Measurements from ENCODE around the gene RTCB.
A peak's percentile ranks its signal among the peaks of the same experiment; 100 is the strongest.

Gene RTCB

DNA sequence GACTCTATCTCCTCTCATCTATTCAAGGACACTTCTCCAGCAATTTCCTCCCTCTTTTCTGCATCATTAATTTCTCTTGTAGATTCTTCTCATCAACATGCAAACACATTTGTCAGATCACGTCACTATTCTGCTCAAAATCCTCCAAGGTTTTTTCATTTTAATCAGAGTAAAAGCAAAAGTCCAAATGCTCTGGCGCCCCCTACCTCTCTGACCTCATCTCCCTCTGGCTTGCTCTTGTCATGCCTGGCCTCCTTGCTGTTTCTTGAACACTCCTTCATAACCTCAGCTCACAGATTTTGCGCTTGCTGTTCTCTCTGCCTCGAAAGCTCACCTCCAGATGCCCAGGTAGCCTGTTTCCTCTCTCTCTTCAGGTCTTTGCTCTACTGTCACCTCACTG lies 22.4 kb downstream of the RTCB start:
- no peak overlapping the region for H2BK120ac ChIP-seq (ENCODE audit: low read depth, low read length)
- no peak for DNase-seq (ENCODE audit: low spot score)
- no peak overlapping the region for H3K27ac ChIP-seq (replicated peaks; ENCODE audit: low read length)
- H3K18ac ChIP-seq (ENCODE audit: low read length), result no peak overlapping the region
- no peak overlapping the region for H3K9ac ChIP-seq (ENCODE audit: low read depth, low read length, poor library complexity)
- WGBS, 2 donors (ENCODE audit: extremely low coverage in 2 of 2, insufficient read length in 2 of 2, insufficient replicate concordance in 1 of 2), result no CpG with 5 or more reads among the region's 4 CpGs
- H2BK12ac ChIP-seq (ENCODE audit: low read length), result no peak overlapping the region
- no peak overlapping the region for H4K8ac ChIP-seq (ENCODE audit: low read depth, low read length)
- no peak overlapping the region for H3K14ac ChIP-seq (ENCODE audit: low read length)
- H3K4me1 ChIP-seq (ENCODE audit: control insufficient read depth in 2 of 2, insufficient read depth in 1 of 2, low read depth in 1 of 2, low read length in 2 of 2), result no peaks in the 10 kb centered on the region
- no peak overlapping the region for H2AK5ac ChIP-seq (ENCODE audit: low read depth, low read length)
- no peak overlapping the region for H4K91ac ChIP-seq (ENCODE audit: low read depth, low read length, poor library complexity)
- no peak overlapping the region for H3K4me3 ChIP-seq (ENCODE audit: low read length in 2 of 2)
- H3K4me2 ChIP-seq (ENCODE audit: insufficient read depth, low read length, poor library complexity, severe bottlenecking), result no peak overlapping the region
- H3K9me3 ChIP-seq (replicated peaks in 1 of 2; ENCODE audit: control insufficient read depth in 2 of 2, insufficient read depth in 1 of 2, low read depth in 1 of 2, low read length in 2 of 2), result no peaks in the 10 kb centered on the region
- no peak overlapping the region for H2BK15ac ChIP-seq (ENCODE audit: low read length)
- no peak overlapping the region for H3K4ac ChIP-seq (ENCODE audit: low read length)
- H3K23ac ChIP-seq (ENCODE audit: low read depth, low read length, poor library complexity), result no peak overlapping the region
- H3K36me3 ChIP-seq (replicated peaks in 1 of 2; ENCODE audit: control insufficient read depth in 2 of 2, insufficient read depth in 2 of 2, low read length in 2 of 2), result peaks cover 37 to 92% of the 10 kb centered on the region in 2 donors
- no peaks in the 10 kb centered on the region for H3K79me1 ChIP-seq (ENCODE audit: low read depth, low read length)
- H2AFZ ChIP-seq (ENCODE audit: low read length), result no peak overlapping the region
- H3K27me3 ChIP-seq (ENCODE audit: control insufficient read depth in 3 of 3, insufficient read depth in 3 of 3, low read depth in 1 of 3, low read length in 3 of 3), result no peaks in the 10 kb centered on the region
- H2BK5ac ChIP-seq (ENCODE audit: low read length), result no peak overlapping the region

DNA sequence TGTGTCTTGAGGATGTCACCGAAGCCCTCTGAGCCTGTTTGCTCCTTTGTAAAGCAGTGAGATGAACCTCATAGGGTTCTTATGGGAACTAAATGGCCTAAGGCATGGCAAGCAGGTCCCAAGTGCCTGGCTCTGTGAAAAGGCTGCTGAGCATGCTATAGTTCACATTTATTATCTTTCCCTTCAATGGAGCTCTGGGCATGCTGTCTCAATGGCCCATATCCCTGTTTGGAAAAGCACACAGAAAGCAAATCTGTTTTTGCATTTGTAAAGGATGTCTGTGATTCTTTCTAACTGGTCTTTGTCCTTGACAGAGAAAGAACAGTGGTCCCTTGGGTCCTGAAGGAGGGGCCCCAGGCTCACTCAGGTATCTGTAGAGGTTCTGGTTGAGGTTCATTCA lies 26.4 kb downstream of the RTCB start:
- H3K79me1 ChIP-seq (ENCODE audit: low read depth, low read length), result no peaks in the 10 kb centered on the region
- H2AFZ ChIP-seq (ENCODE audit: low read length), result no peak overlapping the region
- H4K91ac ChIP-seq (ENCODE audit: low read depth, low read length, poor library complexity), result no peak overlapping the region
- no peak overlapping the region for H3K9ac ChIP-seq (ENCODE audit: low read depth, low read length, poor library complexity)
- no peak overlapping the region for H2AK5ac ChIP-seq (ENCODE audit: low read depth, low read length)
- H2BK15ac ChIP-seq (ENCODE audit: low read length), result no peak overlapping the region
- no peak overlapping the region for H3K23ac ChIP-seq (ENCODE audit: low read depth, low read length, poor library complexity)
- H2BK120ac ChIP-seq (ENCODE audit: low read depth, low read length), result no peak overlapping the region
- no peak overlapping the region for H2BK12ac ChIP-seq (ENCODE audit: low read length)
- H2BK5ac ChIP-seq (ENCODE audit: low read length), result no peak overlapping the region
- H3K14ac ChIP-seq (ENCODE audit: low read length), result no peak overlapping the region
- WGBS, 2 donors (ENCODE audit: extremely low coverage in 2 of 2, insufficient read length in 2 of 2, insufficient replicate concordance in 1 of 2), result no CpG with 5 or more reads among the region's 1 CpG
- no peak overlapping the region for H4K8ac ChIP-seq (ENCODE audit: low read depth, low read length)
- no peak overlapping the region for H3K27ac ChIP-seq (replicated peaks; ENCODE audit: low read length)
- no peak overlapping the region for H3K4ac ChIP-seq (ENCODE audit: low read length)
- no peaks in the 10 kb centered on the region for H3K4me1 ChIP-seq (ENCODE audit: control insufficient read depth in 2 of 2, insufficient read depth in 1 of 2, low read depth in 1 of 2, low read length in 2 of 2)
- H3K9me3 ChIP-seq (replicated peaks in 1 of 2; ENCODE audit: control insufficient read depth in 2 of 2, insufficient read depth in 1 of 2, low read depth in 1 of 2, low read length in 2 of 2), result no peaks in the 10 kb centered on the region
- DNase-seq (ENCODE audit: low spot score), result no peak
- H3K4me3 ChIP-seq (ENCODE audit: low read length in 2 of 2), result no peak overlapping the region
- no peaks in the 10 kb centered on the region for H3K27me3 ChIP-seq (ENCODE audit: control insufficient read depth in 3 of 3, insufficient read depth in 3 of 3, low read depth in 1 of 3, low read length in 3 of 3)
- no peak overlapping the region for H3K4me2 ChIP-seq (ENCODE audit: insufficient read depth, low read length, poor library complexity, severe bottlenecking)
- no peak overlapping the region for H3K18ac ChIP-seq (ENCODE audit: low read length)
- H3K36me3 ChIP-seq (replicated peaks in 1 of 2; ENCODE audit: control insufficient read depth in 2 of 2, insufficient read depth in 2 of 2, low read length in 2 of 2), result peaks cover 21 to 54% of the 10 kb centered on the region in 2 donors

DNA sequence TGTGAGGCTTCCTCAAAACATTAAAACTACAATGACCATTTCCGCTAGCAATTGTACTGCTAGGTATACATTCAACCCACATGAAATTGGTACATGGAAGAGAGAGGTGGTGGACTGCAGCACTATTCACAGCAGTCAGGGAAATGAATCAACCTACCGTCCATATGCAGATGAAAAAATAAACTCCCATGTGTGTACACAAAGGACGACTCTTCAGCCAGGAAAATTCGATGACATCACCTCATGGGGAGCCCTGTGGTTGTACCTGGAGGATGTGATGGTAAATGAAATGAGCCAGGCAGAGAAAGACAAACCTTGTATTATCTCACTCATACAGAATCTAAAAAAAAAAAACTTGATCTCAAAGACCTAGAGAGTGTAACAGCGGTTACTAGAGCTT lies 31.1 kb downstream of the RTCB start:
- Histone ChIP-seq H3K4ac (ENCODE audit: low read length) (no peak overlapping the region), H3K23ac (ENCODE audit: low read depth, low read length, poor library complexity) (no peak overlapping the region), H3K27me3 (ENCODE audit: control insufficient read depth in 3 of 3, insufficient read depth in 3 of 3, low read depth in 1 of 3, low read length in 3 of 3) (no peaks in the 10 kb centered on the region), H3K79me1 (ENCODE audit: low read depth, low read length) (no peaks in the 10 kb centered on the region), H3K9me3 (replicated peaks in 1 of 2; ENCODE audit: control insufficient read depth in 2 of 2, insufficient read depth in 1 of 2, low read depth in 1 of 2, low read length in 2 of 2) (no peaks in the 10 kb centered on the region), H3K4me1 (ENCODE audit: control insufficient read depth in 2 of 2, insufficient read depth in 1 of 2, low read depth in 1 of 2, low read length in 2 of 2) (peaks cover 5 to 16% of the 10 kb centered on the region in 2 donors), H3K14ac (ENCODE audit: low read length) (no peak overlapping the region), H4K8ac (ENCODE audit: low read depth, low read length) (no peak overlapping the region), H2BK120ac (ENCODE audit: low read depth, low read length) (no peak overlapping the region), H2BK5ac (ENCODE audit: low read length) (no peak overlapping the region), H3K4me2 (ENCODE audit: insufficient read depth, low read length, poor library complexity, severe bottlenecking) (no peak overlapping the region), H2BK15ac (ENCODE audit: low read length) (no peak overlapping the region), H3K4me3 (ENCODE audit: low read length in 2 of 2) (no peak overlapping the region), H2AK5ac (ENCODE audit: low read depth, low read length) (no peak overlapping the region), H2AFZ (ENCODE audit: low read length) (no peak overlapping the region), H3K18ac (ENCODE audit: low read length) (no peak overlapping the region), H3K27ac (replicated peaks; ENCODE audit: low read length) (no peak overlapping the region), H3K36me3 (replicated peaks in 1 of 2; ENCODE audit: control insufficient read depth in 2 of 2, insufficient read depth in 2 of 2, low read length in 2 of 2) (peaks cover 6 to 11% of the 10 kb centered on the region in 2 donors), H4K91ac (ENCODE audit: low read depth, low read length, poor library complexity) (no peak overlapping the region), H3K9ac (ENCODE audit: low read depth, low read length, poor library complexity) (no peak overlapping the region), H2BK12ac (ENCODE audit: low read length) (no peak overlapping the region)
- WGBS, 2 donors (ENCODE audit: extremely low coverage in 2 of 2, insufficient read length in 2 of 2, insufficient replicate concordance in 1 of 2), result no CpG with 5 or more reads among the region's 5 CpGs
- no peak for DNase-seq (ENCODE audit: low spot score)

DNA sequence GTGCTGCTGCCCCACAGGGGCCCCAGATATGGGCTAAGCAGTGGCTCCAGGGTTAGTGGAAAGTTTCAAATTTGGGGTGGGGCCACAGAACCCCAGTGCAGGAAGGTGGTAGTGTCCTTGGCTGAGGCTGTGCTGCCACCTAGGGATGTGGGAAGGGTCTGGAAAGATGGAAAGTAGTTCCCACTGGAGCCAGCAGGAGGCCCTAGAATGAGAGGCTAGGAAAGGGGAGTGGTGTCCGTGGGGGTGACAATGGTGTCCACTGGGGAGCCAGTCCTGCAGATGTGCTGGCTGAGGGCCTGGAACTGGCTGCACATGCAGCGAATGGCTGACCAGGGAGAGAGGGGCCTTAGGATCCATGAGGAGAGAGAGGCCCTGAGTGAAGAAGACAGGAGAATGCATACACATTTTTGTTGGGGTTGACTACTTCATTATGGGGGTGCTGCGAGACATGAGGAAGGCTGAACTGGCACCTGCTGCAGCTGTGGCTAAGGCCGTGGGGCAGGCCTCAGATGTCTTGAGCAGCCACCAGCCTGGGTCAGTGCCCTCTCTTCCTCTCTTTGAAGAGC lies 33.3 kb downstream of the RTCB start:
- H3K14ac ChIP-seq (ENCODE audit: low read length), result no peak overlapping the region
- no peaks in the 10 kb centered on the region for H3K79me1 ChIP-seq (ENCODE audit: low read depth, low read length)
- H2BK15ac ChIP-seq (ENCODE audit: low read length), result peak overlapping the region; percentile 19
- no peak overlapping the region for H2BK120ac ChIP-seq (ENCODE audit: low read depth, low read length)
- no peak overlapping the region for H3K4me2 ChIP-seq (ENCODE audit: insufficient read depth, low read length, poor library complexity, severe bottlenecking)
- no peak overlapping the region for H2AK5ac ChIP-seq (ENCODE audit: low read depth, low read length)
- H3K4ac ChIP-seq (ENCODE audit: low read length), result no peak overlapping the region
- peak; percentile 53 for DNase-seq (ENCODE audit: low spot score)
- no peaks in the 10 kb centered on the region for H3K9me3 ChIP-seq (replicated peaks in 1 of 2; ENCODE audit: control insufficient read depth in 2 of 2, insufficient read depth in 1 of 2, low read depth in 1 of 2, low read length in 2 of 2)
- no peaks in the 10 kb centered on the region for H3K36me3 ChIP-seq (replicated peaks in 1 of 2; ENCODE audit: control insufficient read depth in 2 of 2, insufficient read depth in 2 of 2, low read length in 2 of 2)
- H3K18ac ChIP-seq (ENCODE audit: low read length), result peak overlapping the region; percentile 12
- no peak overlapping the region for H3K4me3 ChIP-seq (ENCODE audit: low read length in 2 of 2)
- no peak overlapping the region for H2BK12ac ChIP-seq (ENCODE audit: low read length)
- H4K91ac ChIP-seq (ENCODE audit: low read depth, low read length, poor library complexity), result no peak overlapping the region
- no peak overlapping the region for H2BK5ac ChIP-seq (ENCODE audit: low read length)
- no peak overlapping the region for H3K23ac ChIP-seq (ENCODE audit: low read depth, low read length, poor library complexity)
- H3K27ac ChIP-seq (replicated peaks; ENCODE audit: low read length), result no peak overlapping the region
- no CpG with 5 or more reads among the region's 4 CpGs for WGBS, 2 donors (ENCODE audit: extremely low coverage in 2 of 2, insufficient read length in 2 of 2, insufficient replicate concordance in 1 of 2)
- H2AFZ ChIP-seq (ENCODE audit: low read length), result no peak overlapping the region
- no peak overlapping the region for H3K9ac ChIP-seq (ENCODE audit: low read depth, low read length, poor library complexity)
- no peaks in the 10 kb centered on the region for H3K27me3 ChIP-seq (ENCODE audit: control insufficient read depth in 3 of 3, insufficient read depth in 3 of 3, low read depth in 1 of 3, low read length in 3 of 3)
- peaks cover 5 to 18% of the 10 kb centered on the region in 2 donors for H3K4me1 ChIP-seq (ENCODE audit: control insufficient read depth in 2 of 2, insufficient read depth in 1 of 2, low read depth in 1 of 2, low read length in 2 of 2)
- H4K8ac ChIP-seq (ENCODE audit: low read depth, low read length), result no peak overlapping the region
